ENCODE measurements around the gene SIGLEC8. TPM values are rescaled to one million over a fixed set of nuclear protein-coding genes. Genes with fewer than 3 reads are reported as not detected.

SIGLEC8 gene
- total RNA-seq, 2 donors from 2014 or later, result 0.08 to 0.26 TPM

DNA sequence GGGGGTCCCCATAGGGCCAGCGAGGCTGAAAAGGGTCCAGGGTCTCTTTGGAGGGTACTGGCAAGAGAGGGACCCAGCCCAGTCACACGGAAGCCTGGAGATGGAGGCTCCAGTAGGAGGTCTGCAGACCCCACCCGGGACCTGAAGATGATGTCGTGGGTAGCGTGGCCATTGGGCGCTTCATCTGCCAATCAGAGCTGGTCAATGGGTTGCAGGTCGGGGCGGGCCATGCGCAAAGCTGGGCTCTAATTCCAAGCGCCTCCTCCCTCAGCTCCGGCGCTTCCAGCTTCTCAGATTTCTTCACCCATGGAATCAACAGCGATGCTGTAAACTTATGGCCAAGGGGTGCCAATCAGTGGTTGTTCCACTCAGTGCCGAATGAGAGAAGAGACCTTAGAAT is 32.4 kb upstream of the SIGLEC8 start:
- H3K4me3 ChIP-seq, result no peak overlapping the region
- TF ChIP-seq, protein P1, sequence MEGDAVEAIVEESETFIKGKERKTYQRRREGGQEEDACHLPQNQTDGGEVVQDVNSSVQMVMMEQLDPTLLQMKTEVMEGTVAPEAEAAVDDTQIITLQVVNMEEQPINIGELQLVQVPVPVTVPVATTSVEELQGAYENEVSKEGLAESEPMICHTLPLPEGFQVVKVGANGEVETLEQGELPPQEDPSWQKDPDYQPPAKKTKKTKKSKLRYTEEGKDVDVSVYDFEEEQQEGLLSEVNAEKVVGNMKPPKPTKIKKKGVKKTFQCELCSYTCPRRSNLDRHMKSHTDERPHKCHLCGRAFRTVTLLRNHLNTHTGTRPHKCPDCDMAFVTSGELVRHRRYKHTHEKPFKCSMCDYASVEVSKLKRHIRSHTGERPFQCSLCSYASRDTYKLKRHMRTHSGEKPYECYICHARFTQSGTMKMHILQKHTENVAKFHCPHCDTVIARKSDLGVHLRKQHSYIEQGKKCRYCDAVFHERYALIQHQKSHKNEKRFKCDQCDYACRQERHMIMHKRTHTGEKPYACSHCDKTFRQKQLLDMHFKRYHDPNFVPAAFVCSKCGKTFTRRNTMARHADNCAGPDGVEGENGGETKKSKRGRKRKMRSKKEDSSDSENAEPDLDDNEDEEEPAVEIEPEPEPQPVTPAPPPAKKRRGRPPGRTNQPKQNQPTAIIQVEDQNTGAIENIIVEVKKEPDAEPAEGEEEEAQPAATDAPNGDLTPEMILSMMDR (IDR thresholded peaks at IDR 0.05), result no peak

DNA sequence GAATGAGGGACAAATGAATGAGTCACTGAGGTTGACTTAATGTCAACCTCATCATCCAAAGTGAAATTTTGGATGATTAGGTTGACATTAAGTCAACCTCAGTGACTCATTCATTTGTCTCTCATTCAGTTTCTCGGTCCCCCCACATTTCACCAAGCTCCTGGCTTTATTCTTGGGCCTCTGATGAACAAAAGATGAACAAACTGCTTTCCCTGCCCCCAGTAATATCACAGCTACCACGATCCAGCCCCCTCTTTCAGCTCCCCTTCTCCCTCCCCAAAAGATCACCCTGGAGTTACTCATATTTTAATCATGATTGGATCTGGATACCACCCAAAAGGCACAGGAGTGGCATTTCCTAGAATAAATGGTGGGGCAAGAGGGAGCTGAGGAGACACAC is 30.9 kb upstream of the SIGLEC8 start:
- H3K4me3 ChIP-seq, result no peak overlapping the region
- TF ChIP-seq, protein P1 (IDR thresholded peaks at IDR 0.05), result no peak
- no peaks in the 10 kb centered on the region for H3K36me3 ChIP-seq
- H3K27me3 ChIP-seq, result no peaks in the 10 kb centered on the region
- H3K9me3 ChIP-seq, result no peaks in the 10 kb centered on the region
- no peak overlapping the region for H3K27ac ChIP-seq
- no peak for DNase-seq (ENCODE audit: low spot score)
- no peaks in the 10 kb centered on the region for H3K4me1 ChIP-seq

More for the DNA sequence above, 32.4 kb upstream of the SIGLEC8 start:
- H3K36me3 ChIP-seq, result no peaks in the 10 kb centered on the region
- no peaks in the 10 kb centered on the region for H3K4me1 ChIP-seq
- H3K27me3 ChIP-seq, result no peaks in the 10 kb centered on the region
- H3K27ac ChIP-seq, result no peak overlapping the region
- no peaks in the 10 kb centered on the region for H3K9me3 ChIP-seq
- DNase-seq (ENCODE audit: low spot score), result no peak

DNA sequence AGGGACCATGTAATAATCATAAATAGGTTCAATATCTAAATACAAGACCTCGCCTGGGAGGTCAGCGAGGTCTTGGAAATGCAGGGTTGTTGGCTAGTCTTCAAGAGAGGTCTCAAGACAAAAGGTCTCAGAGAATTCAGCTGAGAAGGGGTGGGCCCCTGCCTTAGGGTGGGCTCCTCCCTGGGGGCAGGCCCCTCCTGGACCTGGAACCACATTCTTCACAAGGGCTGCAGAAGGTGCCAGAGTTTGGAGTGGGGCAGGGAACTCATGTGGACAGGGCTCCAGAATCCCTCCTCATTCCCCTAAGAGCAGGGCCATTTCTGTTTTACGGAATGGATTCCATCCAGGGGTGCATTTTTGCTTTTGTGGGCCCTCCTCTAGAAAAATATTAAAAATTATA is 30.2 kb upstream of the SIGLEC8 start:
- TF ChIP-seq, protein P1 (IDR thresholded peaks at IDR 0.05), result no peak
- no peak for DNase-seq (ENCODE audit: low spot score)
- no peak overlapping the region for H3K27ac ChIP-seq
- H3K4me1 ChIP-seq, result no peaks in the 10 kb centered on the region
- H3K9me3 ChIP-seq, result no peaks in the 10 kb centered on the region
- no peak overlapping the region for H3K4me3 ChIP-seq
- no peaks in the 10 kb centered on the region for H3K27me3 ChIP-seq
- no peaks in the 10 kb centered on the region for H3K36me3 ChIP-seq

DNA sequence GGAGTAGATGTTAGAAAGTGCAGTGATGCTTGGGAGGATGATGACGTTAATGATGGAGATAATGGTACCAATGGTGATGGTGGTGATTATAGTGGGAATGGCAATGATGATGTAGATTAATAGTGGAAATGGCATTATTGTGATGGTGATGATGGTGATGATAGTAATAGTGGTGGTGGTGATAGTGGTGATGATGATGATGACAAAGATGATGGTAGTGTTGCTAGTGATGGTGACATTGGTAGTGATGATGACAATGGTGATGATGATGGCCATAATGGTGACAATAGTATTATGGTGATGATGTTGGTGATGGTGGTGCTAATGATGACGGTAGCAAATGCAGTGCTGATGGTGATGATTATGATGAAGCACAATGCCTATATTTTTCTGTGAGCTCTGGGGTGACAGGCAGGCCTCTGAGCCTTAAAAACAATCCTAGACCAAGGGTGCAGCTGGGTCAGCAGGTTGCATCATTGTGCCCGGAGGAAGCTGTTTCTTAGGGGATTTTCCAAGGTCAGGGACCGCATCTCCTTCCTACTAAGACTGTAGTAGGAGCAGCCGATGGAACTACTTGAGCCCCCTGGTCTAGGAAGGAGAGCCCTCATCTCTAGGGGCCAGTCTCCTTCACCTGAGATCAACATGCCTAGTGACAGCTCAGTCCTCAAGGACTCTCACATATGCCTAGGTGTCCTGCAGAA is 27.9 kb upstream of the SIGLEC8 start:
- H3K27me3 ChIP-seq, result no peaks in the 10 kb centered on the region
- H3K9me3 ChIP-seq, result no peaks in the 10 kb centered on the region
- no peaks in the 10 kb centered on the region for H3K36me3 ChIP-seq
- H3K4me3 ChIP-seq, result no peak overlapping the region
- no peak for DNase-seq (ENCODE audit: low spot score)
- no peak overlapping the region for H3K27ac ChIP-seq
- TF ChIP-seq, protein P1 (IDR thresholded peaks at IDR 0.05), result no peak
- no peaks in the 10 kb centered on the region for H3K4me1 ChIP-seq

GRCh38 chr19:51480590-51480989 is 22.3 kb upstream of the SIGLEC8 start:
- no peak for DNase-seq (ENCODE audit: low spot score)
- Histone ChIP-seq H3K9me3 (no peaks in the 10 kb centered on the region), H3K27me3 (no peaks in the 10 kb centered on the region), H3K4me3 (no peak overlapping the region), H3K36me3 (no peaks in the 10 kb centered on the region), H3K27ac (no peak overlapping the region), H3K4me1 (no peaks in the 10 kb centered on the region)
- TF ChIP-seq, protein P1 (IDR thresholded peaks at IDR 0.05), result no peak

All from right atrium auricular region (tissue), 2 donors.